Measurements from ENCODE around the gene STAB1. TPM values are rescaled to one million over a fixed set of nuclear protein-coding genes. Genes with fewer than 3 reads are reported as not detected.

STAB1 gene
- total RNA-seq, 4 donors from 2014 or later = 5.3 to 21.1 (median 14.3) TPM

GRCh38 chr3:52479877-52480575, 15.1 kb upstream of the STAB1 start:
- Histone ChIP-seq H3K36me3 (peaks cover 80% of the 10 kb centered on the region), H3K27me3 (no peaks in the 10 kb centered on the region), H3K9me3 (no peaks in the 10 kb centered on the region), H3K4me1 (peaks cover 26% of the 10 kb centered on the region), H3K4me3 (no peak overlapping the region), H3K27ac (no peak overlapping the region)
- DNase-seq (ENCODE audit: low spot score in 2 of 2) = no peak
- TF ChIP-seq POLR2AphosphoS5 (IDR thresholded peaks at IDR 0.05) (no peak), POLR2A (IDR thresholded peaks at IDR 0.05) (no peak), EP300 (IDR thresholded peaks at IDR 0.05) (no peak), CTCF (IDR thresholded peaks at IDR 0.05) (no peak)
- 90% methylated on average over 13 of the region's 16 CpGs for WGBS

DNA sequence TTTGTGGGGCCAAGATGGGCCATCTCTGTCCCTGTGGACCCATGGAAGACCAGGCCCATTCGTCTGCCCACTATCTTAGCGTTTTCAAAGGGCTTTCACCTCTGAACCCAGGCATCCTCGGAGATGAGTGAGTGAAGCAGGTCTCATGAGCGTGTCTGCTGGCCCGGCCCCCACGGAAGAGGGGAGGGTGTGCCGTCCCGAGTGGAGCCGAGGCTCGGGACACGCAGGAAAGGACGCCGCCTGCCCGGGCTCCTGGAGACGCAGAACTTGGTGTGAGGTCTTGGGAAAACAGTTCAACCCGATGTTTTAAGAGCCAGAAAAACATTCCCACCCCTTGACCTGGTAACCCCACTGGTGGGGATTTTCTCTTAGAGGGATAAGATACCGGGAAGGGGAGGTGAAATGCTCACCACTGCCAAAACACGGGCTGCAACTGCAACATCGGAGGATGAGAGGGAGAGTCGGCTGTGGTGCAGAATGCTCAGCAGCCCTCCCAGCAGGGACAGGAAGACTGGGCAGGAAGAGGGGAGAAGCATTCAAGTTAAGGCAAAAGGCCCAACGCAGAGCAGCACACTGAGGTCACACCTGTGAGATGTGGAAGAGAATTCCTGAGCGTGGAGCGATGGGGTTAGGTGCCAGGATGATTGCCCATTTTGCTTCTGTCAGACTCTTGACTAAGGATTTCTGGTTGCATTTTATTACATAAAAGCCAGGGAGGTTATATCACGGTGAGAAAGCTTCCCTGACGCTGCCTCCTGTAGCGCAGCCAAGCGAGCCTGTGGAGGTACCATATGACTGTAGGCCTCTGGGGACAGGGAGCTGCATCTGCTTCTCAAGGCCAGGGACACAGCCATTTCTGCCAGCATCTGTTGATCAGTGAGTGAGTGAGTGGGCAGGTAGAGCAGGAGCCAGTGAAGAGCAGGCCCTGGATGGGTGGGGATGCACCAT, 14.1 kb upstream of the STAB1 start:
- Histone ChIP-seq H3K27ac (no peak overlapping the region), H3K4me3 (no peak overlapping the region), H3K9me3 (no peaks in the 10 kb centered on the region), H3K4me1 (peaks cover 32% of the 10 kb centered on the region), H3K36me3 (peaks cover 80% of the 10 kb centered on the region), H3K27me3 (no peaks in the 10 kb centered on the region)
- TF ChIP-seq CTCF (IDR thresholded peaks at IDR 0.05) (no peak), POLR2A (IDR thresholded peaks at IDR 0.05) (no peak), POLR2AphosphoS5 (IDR thresholded peaks at IDR 0.05) (no peak), EP300 (IDR thresholded peaks at IDR 0.05) (no peak)
- no peak for DNase-seq (ENCODE audit: low spot score in 2 of 2)
- 85% methylated on average over 23 of the region's 27 CpGs for WGBS

DNA sequence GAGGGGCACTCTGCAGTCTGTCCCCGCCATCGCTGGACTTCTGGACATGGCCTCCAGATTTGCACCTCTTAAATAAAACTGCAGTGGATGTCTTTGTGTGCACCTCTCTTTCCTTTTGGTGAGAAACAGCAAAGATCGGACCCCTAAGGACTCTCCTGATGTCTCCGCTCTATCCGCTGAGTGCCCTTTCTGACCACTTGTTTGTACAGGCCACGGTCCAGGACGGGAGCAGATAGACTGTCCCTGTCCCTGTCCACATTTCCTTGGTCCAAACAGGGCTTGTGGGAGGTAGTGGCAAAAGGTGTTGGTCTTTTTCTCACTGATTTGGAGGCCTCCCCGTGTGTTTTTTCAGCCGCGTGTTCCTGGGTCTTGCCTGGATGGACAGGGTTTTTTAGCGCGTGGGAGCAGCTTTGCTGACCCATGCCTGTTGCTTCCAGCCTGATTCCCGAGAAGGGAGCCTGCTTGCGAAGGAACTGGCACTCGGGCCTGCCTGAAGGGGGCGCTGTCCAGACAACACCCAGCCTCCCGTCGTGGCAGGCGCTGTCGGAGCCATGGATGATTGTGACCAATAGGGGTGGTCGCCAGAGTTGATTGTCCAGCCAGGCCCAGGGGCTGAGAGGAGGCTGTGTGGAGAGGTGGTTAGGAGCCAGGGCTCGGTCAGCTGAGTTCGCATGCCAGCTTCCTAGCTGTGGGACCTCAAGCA, 13.2 kb upstream of the STAB1 start:
- H3K4me1 ChIP-seq = peaks cover 32% of the 10 kb centered on the region
- no peak overlapping the region for H3K4me3 ChIP-seq
- TF ChIP-seq POLR2AphosphoS5 (IDR thresholded peaks at IDR 0.05) = no peak
- no peak for TF ChIP-seq POLR2A (IDR thresholded peaks at IDR 0.05)
- TF ChIP-seq CTCF (IDR thresholded peaks at IDR 0.05) = peak in 1 of 2 donors; percentile 34
- no peak overlapping the region for H3K27ac ChIP-seq
- H3K27me3 ChIP-seq = no peaks in the 10 kb centered on the region
- DNase-seq (ENCODE audit: low spot score in 2 of 2) = no peak
- H3K9me3 ChIP-seq = no peaks in the 10 kb centered on the region
- 94% methylated on average over 15 of the region's 23 CpGs for WGBS
- peaks cover 80% of the 10 kb centered on the region for H3K36me3 ChIP-seq

- no peak for DNase-seq (ENCODE audit: low spot score in 2 of 2)
- H3K4me1 ChIP-seq = peaks cover 32% of the 10 kb centered on the region
- no peaks in the 10 kb centered on the region for H3K9me3 ChIP-seq
- no peak overlapping the region for H3K4me3 ChIP-seq
- TF ChIP-seq POLR2AphosphoS5 (IDR thresholded peaks at IDR 0.05) = no peak
- no peaks in the 10 kb centered on the region for H3K27me3 ChIP-seq
- 78% methylated on average over 11 of the region's 14 CpGs for WGBS
- H3K36me3 ChIP-seq = peaks cover 80% of the 10 kb centered on the region
- H3K27ac ChIP-seq = peak overlapping the region; percentile 20
Observed at GRCh38 chr3:52483081-52483480, 12.1 kb upstream of the STAB1 start.

GRCh38 chr3:52483577-52484381, 11.4 kb upstream of the STAB1 start:
- Histone ChIP-seq H3K27me3 (no peaks in the 10 kb centered on the region), H3K9me3 (no peaks in the 10 kb centered on the region), H3K27ac (peak overlapping the region; percentile 66), H3K4me1 (peaks cover 32% of the 10 kb centered on the region), H3K4me3 (peak overlapping the region; percentile 2), H3K36me3 (peaks cover 80% of the 10 kb centered on the region)
- 48% methylated on average over 13 of the region's 13 CpGs for WGBS
- no peak for DNase-seq (ENCODE audit: low spot score in 2 of 2)
- peak in 1 of 3 donors; percentile 30 for TF ChIP-seq POLR2AphosphoS5 (IDR thresholded peaks at IDR 0.05)
- TF ChIP-seq POLR2A (IDR thresholded peaks at IDR 0.05) = no peak
